Vagina (tissue), 2 donors: ENCODE results near the gene WNK2.

Experiments used
- CTCF ChIP-seq, 3 experiments: fragments of 450-650 bp in 2 of 3; fragments of 200-600 bp in 1 of 3; sonication (generic) in 1 of 3; IDR thresholded peaks; one replicate each; pipeline ENCODE4 v1.5.1; 2017 to 2019; ENCODE audit warnings: antibody characterized with exemption in 3 of 3, mild to moderate bottlenecking in 2 of 3, moderate library complexity in 2 of 3
- POLR2A ChIP-seq, 2 donors: fragments of 450-650 bp; IDR thresholded peaks; one replicate each; pipeline ENCODE4 v1.6.1; 2017; ENCODE audit warnings: antibody characterized with exemption in 2 of 2, mild to moderate bottlenecking in 2 of 2, moderate library complexity in 2 of 2
- POLR2AphosphoS5 ChIP-seq, 2 donors: sonication (generic); formaldehyde crosslinking; IDR thresholded peaks; one replicate each; pipeline ENCODE4 v1.9.0; 2017; ENCODE audit warnings: antibody characterized with exemption in 2 of 2, mild to moderate bottlenecking in 2 of 2, low read depth in 1 of 2; ENCODE audit not compliant: insufficient read depth in 1 of 2

- TF ChIP-seq CTCF (IDR thresholded peaks at IDR 0.05) (no peak), POLR2A (IDR thresholded peaks at IDR 0.05) (no peak), POLR2AphosphoS5 (IDR thresholded peaks at IDR 0.05; ENCODE audit: insufficient read depth in 1 of 2, low read depth in 1 of 2) (no peak)
Observed at GRCh38 chr9:93194221-93194625, 10.3 kb downstream of the WNK2 start.
